ENCODE data around the gene PDPN.
"Not testable (repeated sequence)": the region's sequence is repeated elsewhere in the genome, so short reads cannot be mapped to it uniquely, and the experiment has no call there.

The PDPN gene, protein sequence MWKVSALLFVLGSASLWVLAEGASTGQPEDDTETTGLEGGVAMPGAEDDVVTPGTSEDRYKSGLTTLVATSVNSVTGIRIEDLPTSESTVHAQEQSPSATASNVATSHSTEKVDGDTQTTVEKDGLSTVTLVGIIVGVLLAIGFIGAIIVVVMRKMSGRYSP

DNA sequence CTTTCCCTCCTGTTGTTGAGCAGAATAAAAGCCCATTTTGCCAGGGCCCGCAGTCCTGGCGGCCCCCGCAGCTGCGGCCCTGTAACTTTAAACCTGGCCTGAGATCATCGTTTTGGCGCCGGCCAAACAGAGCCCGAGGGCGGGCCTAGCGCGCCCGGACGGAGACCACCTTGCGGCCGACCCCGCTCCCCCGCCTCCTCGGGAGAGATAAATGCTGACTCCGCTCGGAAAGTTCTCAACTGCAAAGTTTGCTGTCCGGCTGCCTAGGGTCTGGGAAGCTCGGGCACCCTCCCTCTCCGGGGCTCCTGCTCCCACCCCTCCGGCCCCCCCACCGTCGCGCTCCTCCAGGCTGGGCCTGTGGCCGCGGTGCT is at the start of gene PDPN:
Gene PDPN (plus strand): TSS at position 238 of the 371 bp plus-strand sequence. CDS start 202 bp downstream, outside the sequence.
- no peak for DNase-seq
- in situ Hi-C loops (cut with MboI; ENCODE audit: low pct_unique_long_range_greater_than_20kb, low sequenced_read_pairs): no loop called here

DNA sequence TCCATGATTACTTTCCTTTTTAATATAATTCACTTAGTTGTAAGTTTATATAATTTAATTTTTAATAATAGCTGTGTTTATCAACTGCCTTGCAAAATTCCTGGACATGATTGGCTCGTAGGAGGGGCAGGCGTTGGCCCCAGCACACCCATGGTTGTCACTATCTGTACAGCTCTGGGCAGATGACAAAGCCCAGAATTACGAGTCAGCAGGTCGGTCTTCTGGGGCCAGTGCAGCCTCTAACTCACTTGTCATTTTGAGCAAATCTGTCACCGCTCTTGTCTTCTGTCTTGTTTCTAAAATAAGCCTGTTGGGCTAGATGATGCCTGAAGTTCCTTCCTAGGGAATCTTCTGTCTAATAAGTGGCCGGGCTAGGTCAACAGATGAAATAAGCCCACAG is 48.4 kb upstream of the PDPN start:
- DNase-seq: no peak
- in situ Hi-C loops (cut with MboI; ENCODE audit: low pct_unique_long_range_greater_than_20kb, low sequenced_read_pairs): no loop called here

DNA sequence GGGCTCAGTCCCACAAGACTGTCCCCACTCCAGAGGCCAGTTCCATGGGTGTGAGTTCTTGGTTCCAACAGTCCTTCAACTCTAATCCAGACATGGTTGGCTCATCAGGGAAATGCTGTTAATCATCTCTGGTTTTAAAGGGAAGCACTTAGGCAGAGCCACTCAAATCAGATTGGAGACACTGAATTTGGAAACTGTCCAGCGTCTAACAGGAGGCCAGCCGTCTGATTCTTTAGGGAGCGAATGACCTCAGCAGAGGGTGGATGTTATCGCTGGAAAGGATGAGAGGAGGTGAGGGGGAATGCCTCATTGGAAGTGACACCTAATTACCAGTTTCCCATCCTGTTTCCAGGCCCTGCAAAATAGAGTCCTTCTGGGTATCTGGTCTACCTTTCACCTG is 47.1 kb upstream of the PDPN start:
- in situ Hi-C loops (cut with MboI; ENCODE audit: low pct_unique_long_range_greater_than_20kb, low sequenced_read_pairs): no loop called here
- DNase-seq: no peak

DNA sequence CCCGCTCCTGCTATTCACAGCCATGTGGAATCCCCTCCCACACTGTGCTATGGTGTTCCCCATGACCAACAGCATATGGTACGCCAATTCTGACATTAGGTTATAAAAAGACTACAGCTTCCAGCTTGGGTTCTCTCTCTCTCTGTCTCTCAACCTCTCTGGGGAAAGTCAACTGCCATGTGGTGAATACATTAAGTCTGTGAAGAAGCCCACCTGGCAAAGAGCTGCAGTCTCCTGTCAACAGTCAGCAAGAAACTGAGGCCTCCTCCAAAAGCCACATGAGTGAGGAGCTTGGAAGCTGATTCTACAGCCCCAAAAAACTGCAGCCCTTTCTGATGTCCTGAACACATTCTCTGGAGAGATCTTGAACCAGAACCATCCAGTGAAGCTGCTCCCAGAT is 44.8 kb upstream of the PDPN start:
- DNase-seq: no peak
- in situ Hi-C loops (cut with MboI; ENCODE audit: low pct_unique_long_range_greater_than_20kb, low sequenced_read_pairs): no loop called here

DNA sequence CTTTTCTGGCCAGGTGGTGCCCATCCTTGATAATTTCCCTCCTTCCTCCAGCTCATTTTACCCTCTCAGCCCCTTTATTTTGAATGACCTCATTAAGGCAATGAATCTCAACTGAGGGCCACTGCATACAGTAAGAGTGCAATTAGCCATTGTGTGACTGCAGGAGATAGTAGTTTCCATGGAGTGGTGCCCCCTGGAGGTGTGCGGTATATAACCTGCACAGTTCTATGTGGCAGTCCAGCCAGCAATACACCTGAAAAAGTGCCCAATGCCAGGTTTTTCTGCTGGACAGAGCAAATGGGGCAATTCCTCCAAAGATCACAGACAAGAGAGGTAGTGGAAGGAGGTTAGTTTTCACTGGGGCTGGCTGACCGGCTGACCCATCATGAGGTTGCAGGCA is 43.9 kb upstream of the PDPN start:
- in situ Hi-C loops (cut with MboI; ENCODE audit: low pct_unique_long_range_greater_than_20kb, low sequenced_read_pairs): no loop called here
- no peak for DNase-seq

DNA sequence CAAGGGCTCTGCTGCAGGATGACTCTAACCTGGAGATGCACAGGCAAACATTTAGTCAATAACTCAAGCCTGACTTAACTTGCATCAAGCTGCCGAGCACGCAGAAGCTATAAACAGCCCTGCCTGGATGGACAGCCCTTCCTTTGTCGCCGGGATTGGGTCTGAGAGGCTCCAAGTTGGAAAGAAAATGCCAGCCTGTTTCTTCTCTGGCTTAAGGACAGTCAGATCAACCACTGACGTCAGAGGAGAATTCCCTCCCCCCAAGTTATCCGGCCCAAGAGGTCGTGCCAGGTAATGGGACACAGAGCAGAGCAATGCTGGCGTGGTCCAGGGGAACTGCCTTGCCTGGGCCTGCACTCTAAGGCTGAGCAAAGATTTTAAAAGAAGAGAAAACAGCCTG is 42.8 kb upstream of the PDPN start:
- no peak for DNase-seq
- in situ Hi-C loops (cut with MboI; ENCODE audit: low pct_unique_long_range_greater_than_20kb, low sequenced_read_pairs): no loop called here

DNA sequence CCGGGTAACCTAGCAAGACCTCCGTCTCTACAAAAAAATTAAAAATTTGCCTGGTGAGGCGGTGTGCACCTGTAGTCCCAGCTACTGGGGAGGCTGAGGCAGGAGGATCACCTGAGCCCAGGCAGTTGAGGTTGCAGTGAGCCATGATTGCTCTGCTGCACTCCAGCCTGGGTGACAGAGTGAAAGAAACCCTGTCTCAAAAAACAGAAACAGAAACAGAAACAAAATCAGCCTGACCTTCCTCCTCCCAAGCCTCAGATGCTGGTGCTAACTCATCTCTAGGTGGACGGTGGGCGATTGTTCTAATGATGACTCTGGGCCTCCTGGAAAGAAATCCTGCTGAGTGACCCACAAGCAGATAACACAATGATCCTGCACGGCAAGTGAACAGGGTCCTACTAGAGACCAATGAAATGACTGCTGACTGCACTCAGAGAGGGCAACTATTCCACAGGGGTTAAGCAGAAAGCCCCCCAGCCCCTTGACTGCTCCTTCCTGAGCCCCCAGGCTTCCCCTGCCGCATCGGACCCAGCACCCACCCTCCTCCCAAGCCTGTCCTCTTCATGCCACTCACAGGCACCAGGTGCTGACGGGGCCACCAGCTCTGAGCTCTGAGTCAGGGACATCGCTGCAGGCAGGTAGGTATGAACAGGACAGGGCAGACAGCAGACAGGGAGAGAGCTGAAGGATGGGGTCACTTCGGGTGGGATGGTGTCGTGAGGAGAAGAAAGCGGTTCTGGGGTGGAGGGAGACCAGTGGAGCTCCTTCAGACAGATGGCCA is 42.0 kb upstream of the PDPN start:
- DNase-seq: no peak
- in situ Hi-C loops (cut with MboI; ENCODE audit: low pct_unique_long_range_greater_than_20kb, low sequenced_read_pairs): no loop called here

DNA sequence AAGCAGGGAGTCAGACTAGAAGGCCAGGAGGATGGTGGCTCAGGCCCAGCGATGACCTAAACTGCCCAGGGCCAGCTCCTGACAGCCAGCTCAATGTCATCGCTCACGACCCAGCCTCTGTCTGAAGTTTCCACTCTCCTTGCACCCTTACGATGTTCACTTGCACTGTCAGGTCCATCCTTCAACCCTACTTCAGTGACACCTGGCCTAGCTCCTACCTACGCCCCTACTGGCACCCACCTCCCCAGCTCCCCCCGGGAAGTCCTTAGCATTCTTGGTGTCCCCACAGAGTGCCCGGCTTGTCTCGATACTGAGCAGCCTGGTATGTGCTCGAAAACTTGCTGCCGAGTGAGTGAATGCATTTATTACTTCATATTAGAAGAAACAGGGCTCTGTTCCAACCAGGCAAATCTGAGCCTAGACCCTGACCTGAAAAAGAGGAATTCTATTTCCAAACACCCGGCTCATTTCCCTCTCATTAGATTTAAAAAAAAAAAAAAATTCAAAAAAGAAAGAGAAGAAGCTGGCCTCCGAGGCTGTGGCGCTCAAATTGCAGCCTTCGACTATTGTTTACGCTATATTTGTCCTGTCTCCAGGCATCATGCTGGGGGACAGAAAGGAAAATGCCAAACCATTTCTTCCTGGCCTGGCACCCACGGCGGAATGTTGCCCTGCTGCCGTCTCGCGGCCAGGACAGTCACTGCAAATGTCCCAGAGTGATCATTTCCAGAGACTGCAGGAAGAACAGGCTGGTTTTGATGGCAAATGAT is 40.0 kb upstream of the PDPN start:
- in situ Hi-C loops (cut with MboI; ENCODE audit: low pct_unique_long_range_greater_than_20kb, low sequenced_read_pairs): no loop called here
- DNase-seq: no peak

DNA sequence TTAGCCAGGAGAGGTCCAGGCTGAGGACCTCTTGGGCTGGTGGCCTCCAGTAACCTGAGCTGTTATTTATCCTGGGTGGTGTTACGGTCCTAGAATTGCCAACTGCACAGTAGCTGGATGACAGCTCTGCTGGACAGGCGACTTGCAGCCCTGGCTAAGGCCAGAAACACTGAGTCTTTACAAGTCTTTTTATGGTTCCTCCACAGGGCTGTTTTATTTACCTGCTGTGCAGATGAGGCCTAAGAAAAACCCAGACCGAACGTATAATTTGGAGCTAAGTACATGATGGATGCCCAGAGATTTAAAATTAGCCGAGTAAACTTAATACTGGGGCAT is 39.4 kb upstream of the PDPN start:
- no peak for DNase-seq
- in situ Hi-C loops (cut with MboI; ENCODE audit: low pct_unique_long_range_greater_than_20kb, low sequenced_read_pairs): no loop called here

DNA sequence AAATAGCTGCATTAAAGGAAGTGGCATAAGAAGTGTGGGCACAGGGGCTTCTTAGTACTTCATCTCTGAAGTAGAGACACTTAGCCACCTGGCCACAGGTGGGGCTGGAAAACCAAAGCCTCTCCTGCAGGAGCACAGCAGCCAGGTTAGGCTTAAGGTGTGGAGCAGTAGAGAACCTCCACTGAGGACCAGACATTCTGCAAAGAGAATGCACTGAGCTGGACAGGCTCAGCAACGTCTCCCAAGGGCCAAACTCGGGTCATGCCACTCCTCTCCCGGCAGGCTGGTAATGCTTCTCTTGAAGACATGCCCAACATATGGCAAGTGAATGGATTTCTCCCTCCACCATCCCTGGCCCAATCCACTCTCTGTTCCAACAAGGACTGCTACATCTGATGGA is 36.8 kb upstream of the PDPN start:
- DNase-seq: no peak
- in situ Hi-C loops (cut with MboI; ENCODE audit: low pct_unique_long_range_greater_than_20kb, low sequenced_read_pairs): no loop called here

DNA sequence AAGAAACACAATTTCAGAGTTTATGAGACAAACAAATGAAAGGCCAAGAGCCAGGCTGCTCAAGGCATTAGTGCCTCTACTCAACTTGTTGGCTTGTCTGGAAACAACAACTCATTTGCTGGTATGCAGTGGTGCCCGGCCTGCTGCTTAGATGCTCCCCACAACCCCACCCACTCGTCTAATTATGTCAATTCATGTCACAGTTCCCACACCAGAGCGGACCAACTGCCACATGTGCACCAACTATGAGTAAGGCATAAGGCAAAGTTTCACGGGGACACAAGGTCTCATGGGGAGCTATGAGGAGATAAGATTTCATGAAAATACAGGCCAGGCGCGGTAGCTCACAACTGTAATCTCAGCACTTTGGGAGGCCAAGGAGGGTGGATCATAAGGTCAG is 35.4 kb upstream of the PDPN start:
- in situ Hi-C loops (cut with MboI; ENCODE audit: low pct_unique_long_range_greater_than_20kb, low sequenced_read_pairs): no loop called here

DNA sequence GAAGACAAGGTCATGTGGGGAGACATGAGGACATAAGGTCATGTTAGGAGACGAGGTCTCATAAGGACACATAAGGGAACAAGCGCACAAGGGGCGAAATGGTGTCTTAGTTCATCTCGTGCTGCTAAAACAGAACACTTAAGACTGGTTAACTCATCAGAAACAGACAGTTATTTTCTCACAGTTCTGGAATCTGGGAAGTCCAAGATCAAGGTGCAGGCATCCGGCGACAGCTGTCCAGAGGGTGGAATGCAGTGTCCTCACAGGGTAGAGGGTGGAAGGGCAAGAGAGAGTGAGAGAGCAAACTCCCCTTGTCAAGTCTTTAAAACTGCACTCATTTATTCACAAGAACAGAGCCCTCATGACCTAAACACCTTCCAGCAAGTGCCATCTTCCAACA is 34.6 kb upstream of the PDPN start:
- in situ Hi-C loops (cut with MboI; ENCODE audit: low pct_unique_long_range_greater_than_20kb, low sequenced_read_pairs): no loop called here
- DNase-seq: no peak

More for the DNA sequence above, 35.4 kb upstream of the PDPN start:
- no peak for DNase-seq

DNA sequence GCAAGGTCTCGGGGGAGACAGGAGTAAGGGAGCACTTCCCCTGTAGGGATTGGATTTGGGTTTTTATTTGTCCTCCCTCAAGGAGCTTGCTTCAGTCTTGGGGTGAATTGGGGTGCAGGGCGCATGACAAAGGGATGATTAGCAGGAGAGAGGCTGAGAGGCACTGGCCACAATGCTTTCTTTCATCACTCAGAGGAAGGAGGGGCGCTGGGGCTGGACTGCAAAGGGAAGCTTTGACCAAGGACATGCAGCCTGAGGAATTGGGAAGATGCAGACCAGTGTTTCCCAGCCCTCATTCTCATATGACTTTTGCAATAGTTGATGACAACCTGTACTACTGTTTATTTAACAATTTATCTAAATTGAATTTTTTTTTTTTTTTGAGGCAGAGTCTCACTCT is 34.1 kb upstream of the PDPN start:
- DNase-seq: no peak
- in situ Hi-C loops (cut with MboI; ENCODE audit: low pct_unique_long_range_greater_than_20kb, low sequenced_read_pairs): no loop called here

DNA sequence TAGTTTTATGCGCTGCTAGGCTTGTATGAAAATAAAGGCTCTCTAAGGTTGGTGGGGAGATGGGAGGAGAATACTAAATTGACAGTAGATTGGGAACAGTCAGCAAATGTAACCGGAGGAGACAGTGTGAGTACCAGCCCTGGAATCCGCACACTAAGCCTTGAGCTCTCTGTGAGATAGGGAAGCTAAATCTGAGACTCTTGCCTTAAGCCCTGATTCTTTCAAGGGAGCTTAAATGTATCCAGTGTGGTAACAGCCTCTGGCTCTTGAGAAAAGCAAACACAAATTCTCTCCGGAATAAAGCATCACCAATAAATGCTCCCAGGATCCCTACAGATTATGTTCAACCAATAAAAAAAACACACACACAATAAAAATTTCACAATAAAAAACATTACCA is 33.0 kb upstream of the PDPN start:
- in situ Hi-C loops (cut with MboI; ENCODE audit: low pct_unique_long_range_greater_than_20kb, low sequenced_read_pairs): no loop called here
- no peak for DNase-seq

DNA sequence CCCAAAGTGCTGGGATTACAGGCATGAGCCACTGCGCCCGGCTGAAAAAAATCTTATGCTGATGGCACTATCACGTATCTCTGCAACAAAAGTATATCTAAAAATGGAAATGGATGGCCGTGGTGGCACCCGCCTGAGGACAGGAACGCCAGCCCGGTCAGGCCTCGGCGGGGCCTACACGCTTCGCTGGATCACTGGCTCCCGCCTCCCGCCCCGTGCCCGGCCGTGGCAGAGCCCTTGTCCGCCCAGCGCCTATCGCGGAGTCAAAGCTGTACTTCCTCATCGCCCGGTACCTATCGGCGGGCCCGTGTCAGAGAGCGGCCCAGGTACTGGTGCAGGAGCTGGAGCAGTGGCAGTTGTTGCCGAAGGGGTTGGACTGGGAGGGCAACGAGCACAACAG is 28.8 kb upstream of the PDPN start:
- in situ Hi-C loops (cut with MboI; ENCODE audit: low pct_unique_long_range_greater_than_20kb, low sequenced_read_pairs): no loop called here
- DNase-seq: no peak

DNA sequence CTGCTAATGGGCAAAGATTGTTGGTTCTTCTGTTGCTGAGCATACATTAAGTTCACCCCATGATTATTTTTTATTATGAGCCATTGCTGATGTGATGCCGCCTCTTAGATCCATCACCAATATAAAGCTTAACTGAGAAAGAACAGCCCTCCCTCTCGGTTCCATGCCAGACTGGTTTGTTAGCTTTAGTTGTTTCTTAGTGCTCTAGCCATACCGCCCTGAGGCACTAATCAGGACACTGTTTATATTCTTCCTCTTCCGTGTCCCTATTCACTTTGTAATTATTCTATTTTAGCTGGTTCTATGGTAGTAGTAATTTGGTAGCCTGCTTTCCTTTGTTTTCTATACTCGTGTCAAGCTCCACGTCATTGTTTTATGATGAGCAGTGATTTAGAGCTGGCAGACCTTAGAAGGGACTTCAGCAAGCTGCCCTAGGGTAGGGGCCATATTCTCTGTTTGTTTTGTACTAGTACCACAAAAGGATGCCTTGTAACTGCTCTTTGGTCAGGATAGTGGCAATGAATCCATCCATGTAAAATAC is 27.3 kb upstream of the PDPN start:
- no peak for DNase-seq
- in situ Hi-C loops (cut with MboI; ENCODE audit: low pct_unique_long_range_greater_than_20kb, low sequenced_read_pairs): no loop called here

DNA sequence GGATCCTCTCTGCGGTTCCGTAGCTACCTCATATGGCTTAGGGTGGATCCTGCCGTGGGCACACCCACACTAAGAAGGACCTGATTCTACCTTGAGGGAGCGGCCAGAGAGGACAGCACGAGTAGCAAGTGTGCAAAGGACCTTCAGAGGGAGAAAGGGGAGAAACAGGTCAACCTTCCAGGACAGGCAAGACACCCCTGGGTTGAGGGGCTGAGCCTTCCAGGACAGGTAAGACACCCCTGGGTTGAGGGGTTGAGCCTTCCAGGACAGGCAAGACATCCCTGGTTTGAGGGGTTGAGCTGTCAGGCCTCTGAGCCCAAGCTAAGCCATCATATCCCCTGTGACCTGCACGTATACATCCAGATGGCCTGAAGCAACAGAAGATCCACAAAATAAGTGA is 23.1 kb upstream of the PDPN start:
- in situ Hi-C loops (cut with MboI; ENCODE audit: low pct_unique_long_range_greater_than_20kb, low sequenced_read_pairs): no loop called here
- DNase-seq: no peak

DNA sequence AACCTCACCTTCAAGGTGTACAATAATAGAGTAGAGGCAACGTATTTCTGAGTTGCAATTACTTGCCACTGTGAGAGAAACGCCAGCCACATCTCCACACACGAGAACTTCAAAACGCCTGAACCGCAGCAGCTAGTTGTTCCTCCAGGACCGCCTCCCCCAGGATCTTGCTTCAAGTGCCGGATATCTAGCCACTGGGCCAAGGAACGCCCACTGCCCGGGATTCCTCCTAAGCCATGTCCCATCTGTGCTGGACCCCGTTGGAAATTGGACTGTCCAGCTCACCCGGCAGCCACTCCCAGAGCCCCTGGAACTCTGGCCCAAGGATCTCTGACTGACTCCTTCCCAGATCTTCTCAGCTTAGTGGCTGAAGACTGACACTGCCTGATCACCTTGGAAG is 20.7 kb upstream of the PDPN start:
- in situ Hi-C loops (cut with MboI; ENCODE audit: low pct_unique_long_range_greater_than_20kb, low sequenced_read_pairs); DNase-seq: not testable (repeated sequence)

DNA sequence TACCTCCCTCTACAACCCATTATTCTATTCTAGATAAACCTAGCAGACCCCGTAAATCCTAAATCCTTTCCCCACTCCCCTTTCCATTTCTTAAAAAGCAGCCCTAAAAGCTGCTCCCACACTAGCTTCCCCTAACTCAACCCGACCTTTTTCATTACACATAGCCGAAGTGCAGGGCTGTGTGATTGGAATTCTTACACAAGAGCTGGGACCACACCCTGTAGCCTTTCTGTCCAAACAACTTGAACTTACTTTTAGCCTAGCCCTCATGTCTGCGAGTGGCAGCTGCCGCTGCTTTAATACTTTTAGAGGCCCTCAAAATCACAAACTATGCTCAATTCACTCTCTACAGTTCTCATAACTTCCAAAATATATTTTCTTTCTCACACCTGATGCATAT is 19.6 kb upstream of the PDPN start:
- DNase-seq: no peak
- in situ Hi-C loops (cut with MboI; ENCODE audit: low pct_unique_long_range_greater_than_20kb, low sequenced_read_pairs): no loop called here

DNA sequence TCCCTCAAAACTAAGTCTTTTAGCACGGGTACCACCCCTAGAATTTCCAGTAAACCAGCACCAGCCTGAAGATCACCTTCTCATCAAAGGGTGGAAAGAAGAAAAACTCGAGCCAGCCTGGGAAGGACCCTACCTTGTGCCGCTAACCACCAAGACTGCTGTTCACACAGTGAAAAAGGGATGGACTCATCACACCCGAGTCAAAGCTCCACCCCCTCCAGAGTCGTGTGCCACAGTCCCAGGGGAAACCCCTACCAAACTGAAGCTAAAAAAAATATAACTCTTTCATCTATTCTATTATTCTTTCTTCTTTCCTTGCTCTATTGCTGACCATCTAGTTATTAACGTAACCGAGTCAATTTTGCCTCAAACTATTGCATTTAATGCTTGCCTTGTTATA is 13.2 kb upstream of the PDPN start:
- in situ Hi-C loops (cut with MboI; ENCODE audit: low pct_unique_long_range_greater_than_20kb, low sequenced_read_pairs); DNase-seq: not testable (repeated sequence)

Measured in KBM-7 (cell line).